HG02970 (cell line): ENCODE data around the gene CSTB.
"Not testable (repeated sequence)": the region's sequence is repeated elsewhere in the genome, so short reads cannot be mapped to it uniquely, and the experiment has no call there.

Experiments used
- ATAC-seq: cut with Tn5 transposase; IDR thresholded peaks from one replicate; pipeline ENCODE4 v1.9.1; 2021; ENCODE audit warnings: mild to moderate bottlenecking, moderate library complexity, moderate number of reproducible peaks; ENCODE audit not compliant: unreplicated experiment, low FRiP score

CSTB gene, protein sequence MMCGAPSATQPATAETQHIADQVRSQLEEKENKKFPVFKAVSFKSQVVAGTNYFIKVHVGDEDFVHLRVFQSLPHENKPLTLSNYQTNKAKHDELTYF

DNA sequence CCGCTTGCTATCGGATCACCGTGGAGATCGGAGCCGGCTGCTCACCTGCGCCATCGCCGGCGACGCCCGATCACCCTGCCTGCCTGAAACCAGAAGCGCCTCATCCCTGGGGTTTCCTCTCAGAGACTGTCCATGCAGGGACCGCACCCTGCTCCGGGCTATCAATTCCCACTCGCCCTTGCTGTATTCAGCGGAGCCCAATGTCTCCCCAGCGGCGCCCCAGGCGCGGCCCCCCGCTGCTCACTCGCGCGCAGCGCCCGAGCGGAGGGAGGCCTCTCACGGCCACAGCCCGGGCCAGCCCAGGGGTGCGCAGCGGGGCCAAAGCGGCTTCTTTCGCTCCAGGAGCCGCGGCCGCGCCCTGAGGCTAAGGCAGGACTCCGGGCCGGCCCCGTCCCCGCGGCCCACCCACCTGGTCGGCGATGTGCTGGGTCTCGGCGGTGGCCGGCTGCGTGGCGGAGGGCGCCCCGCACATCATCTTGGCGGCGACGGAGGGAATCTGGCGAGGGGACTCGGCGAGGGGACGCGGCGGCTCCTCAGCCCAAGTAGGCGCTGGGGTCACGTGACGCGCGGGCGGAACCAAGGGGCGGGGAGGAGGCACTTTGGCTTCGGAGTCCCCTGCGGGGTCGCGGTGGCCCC lies at the start of gene CSTB:
CSTB (minus strand) TSS at position 514 of the 636 bp plus-strand sequence; CDS start at position 475, 39 bp downstream.
- ATAC-seq: peak; percentile 70

DNA sequence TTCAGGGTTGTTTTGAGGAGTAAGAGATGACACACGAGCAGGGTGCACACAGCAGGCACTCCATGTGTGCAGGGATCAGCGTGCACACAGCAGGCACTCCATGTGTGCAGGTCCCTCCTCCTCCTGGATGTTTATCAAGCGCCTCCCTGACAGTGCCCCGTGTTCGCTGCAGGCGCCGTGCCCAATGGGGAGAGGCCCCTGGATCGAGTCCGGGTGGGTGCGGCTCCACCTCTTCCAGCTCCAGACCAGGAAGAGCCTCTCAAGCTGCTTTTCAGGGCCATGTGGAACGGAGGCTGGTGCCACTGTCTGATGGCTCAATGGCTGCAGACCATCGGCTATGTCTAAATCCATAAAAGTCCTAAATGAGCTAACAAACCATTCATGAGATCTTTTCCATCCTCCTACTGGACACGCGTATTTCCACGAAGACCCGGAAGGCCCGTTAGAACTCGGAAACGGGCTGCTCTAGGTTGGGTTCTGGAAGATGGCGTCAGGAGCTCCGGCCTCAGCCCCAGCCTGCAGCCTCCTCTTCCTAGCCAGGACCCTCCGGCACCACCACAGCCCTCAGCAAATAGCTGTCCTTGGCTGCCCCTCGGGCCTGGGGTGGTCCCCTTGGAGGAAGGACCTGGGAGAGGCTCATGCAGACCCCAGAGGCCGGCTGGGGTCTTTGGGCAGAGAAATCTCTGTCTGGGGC lies 49.3 kb upstream of the CSTB start:
- no peak for ATAC-seq

DNA sequence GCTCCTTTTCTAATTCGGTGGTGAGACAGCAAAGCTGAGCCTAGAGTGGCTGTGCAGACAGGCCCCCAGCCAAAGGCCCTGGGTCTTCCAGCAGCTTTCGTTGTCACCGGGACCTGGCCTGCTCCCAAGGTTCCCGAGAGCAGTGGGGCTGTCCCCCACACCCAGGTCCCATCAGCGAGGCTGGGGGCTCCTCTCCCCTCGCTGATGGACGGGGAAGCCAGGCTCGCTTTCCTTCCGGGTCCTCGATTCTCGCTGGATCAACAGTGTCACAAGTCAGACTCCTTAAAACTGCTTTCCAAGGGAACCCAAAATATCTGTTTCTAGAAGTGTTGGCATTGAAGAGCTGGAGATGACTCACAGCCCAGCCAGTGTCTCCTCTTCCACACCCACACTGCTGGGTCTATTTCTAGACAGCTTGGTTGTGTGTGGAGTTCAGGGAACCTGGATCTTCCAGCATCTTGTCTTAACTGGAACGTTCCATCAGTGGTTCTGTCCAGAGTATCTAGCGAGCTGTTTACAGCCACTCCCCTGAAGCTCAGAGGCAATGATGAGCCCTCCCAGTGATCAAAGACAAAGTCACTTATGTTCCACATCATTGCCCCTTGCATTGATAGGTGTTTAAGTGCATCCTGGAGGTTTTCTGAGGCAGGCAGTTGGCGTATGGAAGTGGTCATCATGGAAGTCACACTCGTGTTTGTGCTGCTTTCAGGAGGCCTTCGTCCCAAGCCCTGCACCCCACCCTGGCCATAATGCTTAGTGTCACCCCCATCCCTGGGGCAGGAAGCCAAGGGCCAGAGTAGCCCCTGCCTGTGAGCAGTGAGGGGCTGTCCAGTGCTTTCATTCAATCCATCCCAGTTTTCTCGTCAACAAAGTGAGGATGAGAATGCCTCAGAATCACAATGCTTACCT lies 48.5 kb upstream of the CSTB start:
- ATAC-seq: no peak

DNA sequence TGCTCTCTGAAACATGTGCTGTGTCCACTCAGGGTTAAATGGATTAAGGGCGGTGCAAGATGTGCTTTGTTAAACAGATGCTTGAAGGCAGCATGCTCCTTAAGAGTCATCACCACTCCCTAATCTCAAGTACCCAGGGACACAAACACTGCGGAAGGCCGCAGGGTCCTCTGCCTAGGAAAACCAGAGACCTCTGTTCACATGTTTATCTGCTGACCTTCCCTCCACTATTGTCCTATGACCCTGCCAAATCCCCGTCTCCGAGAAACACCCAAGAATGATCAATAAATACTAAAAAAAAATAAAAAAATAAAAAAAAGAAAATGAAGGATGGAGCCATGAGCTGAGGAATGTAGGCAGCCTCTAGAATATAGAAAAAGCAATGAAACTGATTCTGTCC lies 46.6 kb upstream of the CSTB start:
- not testable (repeated sequence) for ATAC-seq

DNA sequence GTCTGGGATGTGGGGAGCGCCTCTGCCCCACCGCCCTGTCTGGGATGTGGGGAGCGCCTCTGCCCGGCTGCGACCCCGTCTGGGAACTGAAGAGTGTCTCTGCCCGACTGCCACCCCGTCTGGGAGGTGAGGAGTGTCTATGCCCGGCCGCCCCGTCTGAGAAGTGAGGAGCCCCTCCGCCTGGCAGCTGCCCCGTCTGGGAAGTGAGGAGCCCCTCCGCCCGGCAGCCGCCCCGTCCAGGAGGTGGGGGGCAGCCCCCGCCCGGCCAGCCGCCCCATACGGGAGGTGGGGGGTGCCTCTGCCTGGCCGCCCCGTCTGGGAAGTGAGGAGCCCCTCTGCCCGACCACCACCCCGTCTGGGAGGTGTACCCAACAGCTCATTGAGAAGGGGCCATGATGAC lies 46.1 kb upstream of the CSTB start:
- ATAC-seq: not testable (repeated sequence)

DNA sequence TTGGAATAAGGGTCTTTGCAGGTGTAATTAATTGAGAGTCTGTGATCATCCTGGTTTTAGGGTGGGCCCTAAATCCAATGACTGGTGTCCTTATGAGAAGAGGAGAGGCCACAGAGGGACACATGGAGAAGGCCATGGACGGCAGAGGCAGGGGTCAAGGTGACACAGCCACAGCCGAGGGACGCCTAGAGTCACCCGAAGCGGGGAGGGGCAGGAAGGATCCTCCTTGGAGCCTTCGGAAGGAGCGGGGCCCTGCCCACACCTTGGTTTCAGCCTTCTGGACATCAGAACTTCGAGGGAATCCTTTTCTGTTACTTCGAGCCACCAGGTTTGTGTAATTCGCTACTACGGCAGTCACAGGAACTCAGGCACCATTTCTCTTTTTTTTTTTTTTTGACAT lies 44.4 kb upstream of the CSTB start:
- no peak for ATAC-seq

DNA sequence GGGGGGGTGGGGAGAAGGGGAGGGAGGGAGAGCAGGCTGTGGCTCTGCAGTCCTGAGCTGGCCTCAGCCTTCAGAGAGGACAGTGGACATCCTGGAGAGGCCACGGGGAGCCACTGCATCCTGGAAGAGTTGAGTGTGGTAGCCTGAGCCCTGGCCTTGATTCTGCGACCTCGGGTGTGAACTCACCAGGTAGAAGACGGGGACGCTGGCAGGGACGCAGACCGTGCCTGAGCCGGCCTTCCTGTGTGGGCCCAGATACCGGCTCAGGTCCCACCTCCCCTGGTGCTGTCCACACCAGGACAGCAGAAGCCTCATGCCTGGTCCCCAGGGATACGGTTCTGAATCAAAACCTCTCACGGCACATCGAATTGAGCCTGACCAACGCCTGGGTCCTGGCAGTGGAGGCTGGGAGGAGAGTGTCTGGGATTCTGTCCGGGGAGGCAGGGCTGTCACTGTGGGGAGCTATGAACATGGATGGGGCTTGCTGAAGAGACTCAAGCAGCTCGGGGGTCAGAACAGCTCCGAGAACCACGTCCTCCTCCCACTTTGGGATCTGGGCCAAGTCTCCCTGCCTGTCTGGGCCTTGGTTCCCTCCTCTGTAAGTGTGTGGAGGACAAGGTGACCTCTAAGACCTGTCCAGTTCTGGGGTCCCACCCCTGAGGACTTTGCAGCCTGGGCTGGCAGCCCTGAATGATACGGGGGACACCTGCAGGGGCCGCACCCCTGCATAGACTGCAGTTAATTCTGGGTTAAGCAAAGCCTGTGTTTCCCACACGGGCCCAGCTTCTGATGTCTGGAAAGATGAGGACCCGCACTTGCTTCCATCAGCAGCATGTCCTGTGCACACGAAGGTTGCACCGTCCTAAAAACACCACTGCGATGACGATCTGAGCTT lies 43.6 kb upstream of the CSTB start:
- ATAC-seq: no peak

DNA sequence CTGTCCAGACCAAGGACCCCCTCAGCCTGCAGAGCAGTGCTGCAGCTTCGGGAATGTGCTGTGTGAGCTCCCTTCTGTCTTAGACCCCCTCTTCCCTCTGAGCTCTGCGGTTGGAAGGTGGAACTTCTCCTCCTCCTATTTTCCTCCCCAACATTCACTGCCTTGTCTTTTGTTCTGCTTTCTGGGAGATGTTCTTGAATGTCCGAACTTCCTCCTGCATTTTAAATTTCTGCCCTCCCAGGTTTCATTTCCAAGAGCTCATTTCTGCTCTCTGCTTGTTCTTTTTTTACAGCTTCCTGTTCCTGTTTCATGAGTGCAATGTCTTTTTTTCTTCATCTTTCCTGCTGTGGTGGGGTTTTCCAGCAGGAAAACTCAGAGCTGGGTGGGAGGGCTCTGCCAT lies 42.6 kb upstream of the CSTB start:
- ATAC-seq: no peak

DNA sequence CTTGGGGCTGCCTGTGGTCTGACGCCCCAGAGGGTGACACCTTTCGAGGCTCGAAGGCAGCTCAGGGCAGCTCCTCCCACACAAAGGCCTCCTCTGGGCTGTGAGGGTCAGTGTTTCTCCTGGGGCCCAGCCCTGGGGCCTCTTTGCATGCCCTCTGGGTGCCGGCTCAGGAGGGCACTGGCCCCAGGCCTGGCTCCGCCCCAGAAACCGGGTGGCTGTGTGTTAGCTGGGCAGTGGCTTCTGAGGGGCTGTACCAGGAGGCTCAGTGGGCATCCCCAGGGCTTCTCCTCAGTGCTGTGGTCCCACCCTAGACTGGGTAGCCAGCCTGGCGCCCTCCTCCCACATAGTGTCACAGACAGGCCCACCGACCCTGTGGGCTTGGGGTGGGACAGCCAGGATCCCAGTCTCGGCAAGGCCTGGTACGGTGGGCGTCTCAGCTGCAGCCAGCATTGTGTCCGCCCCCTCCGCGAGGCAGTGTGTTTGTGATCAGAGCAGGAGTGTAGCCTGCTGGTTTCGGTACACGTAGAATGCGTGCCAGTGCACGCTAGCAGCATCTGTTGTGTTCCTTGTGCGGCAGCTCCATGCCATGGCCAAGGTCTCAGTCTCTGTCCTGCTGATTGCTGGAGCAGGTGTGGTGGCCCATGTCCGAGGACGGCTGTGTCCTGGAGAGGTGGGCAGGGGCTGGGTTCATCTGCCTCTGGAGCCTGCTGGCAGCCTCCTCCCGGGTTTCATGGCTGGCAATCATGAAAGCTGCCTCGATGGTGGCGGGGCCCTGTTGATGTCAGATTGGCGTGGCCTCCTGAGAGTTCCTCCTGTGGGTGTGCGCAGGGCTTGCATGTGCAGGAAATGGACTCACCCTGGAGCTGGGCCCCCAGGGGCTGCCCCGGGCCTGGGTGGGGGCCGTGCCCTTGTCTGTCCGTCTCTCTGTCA lies 41.3 kb upstream of the CSTB start:
- ATAC-seq: no peak

DNA sequence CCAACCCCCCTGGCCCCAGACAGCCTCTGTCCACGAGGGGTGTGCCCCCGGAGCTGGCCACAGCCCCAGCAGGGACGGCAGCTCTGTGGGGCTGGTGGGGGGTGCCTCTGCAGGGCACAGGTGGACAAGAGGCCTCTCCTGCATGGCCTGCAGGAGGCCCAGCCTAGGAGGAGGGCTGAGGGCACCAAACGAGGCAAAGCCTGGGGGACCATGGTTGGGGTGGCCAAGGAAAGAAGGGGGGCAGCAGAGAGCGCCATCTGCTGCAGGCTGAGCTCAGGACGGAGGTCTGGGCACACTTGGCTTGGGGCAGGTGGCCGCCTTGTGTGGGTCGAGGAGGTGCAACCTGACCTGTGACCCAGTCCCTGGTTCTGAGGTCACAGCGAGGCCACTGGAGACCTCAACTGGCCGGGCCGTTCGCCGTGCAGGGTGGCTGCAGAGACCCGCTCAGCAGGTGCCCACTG lies 40.5 kb upstream of the CSTB start:
- ATAC-seq: no peak

DNA sequence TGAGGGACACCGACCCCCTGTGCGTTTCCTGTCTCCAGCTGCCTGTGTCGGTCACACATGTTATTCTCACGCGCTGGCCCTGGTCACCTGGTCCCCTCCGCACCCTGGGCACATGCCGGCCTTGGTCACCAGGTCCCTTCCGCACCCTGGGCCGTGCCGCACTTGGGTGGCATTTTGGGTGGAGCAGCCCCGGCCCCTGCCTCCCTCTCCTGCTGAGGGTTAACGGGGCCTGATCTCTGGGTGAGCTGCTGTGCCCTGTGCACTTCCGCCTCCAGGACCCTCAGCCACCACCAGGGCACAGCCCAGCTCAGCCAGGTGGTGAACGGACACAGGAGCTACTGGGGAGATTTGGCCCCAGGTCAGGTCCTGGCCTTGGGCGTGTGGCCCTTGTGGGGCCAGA lies 39.9 kb upstream of the CSTB start:
- ATAC-seq: no peak

DNA sequence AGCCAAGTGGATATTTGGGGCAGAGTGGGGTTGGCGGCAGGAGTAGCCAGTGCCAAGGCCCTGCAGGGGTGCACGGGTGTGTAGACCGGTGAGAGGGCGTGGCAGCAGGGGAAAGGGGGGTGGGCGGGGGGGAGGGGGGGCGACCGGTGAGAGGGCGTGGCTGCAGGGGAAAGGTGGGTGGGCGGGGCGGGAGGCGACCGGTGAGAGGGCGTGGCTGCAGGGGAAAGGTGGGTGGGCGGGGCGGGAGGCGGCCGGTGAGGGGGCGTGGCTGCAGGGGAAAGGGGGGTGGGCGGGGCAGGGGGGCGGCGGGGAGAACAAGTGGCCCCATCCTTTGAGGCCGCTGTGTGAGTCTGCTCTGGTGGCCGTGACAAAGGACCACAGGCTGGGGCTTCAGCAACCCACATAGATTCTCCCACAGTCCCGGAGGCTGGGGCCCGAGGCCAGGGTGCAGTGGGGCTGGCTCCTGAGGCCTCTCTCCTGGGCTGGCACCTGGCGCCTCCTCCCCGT lies 39.1 kb upstream of the CSTB start:
- no peak for ATAC-seq

DNA sequence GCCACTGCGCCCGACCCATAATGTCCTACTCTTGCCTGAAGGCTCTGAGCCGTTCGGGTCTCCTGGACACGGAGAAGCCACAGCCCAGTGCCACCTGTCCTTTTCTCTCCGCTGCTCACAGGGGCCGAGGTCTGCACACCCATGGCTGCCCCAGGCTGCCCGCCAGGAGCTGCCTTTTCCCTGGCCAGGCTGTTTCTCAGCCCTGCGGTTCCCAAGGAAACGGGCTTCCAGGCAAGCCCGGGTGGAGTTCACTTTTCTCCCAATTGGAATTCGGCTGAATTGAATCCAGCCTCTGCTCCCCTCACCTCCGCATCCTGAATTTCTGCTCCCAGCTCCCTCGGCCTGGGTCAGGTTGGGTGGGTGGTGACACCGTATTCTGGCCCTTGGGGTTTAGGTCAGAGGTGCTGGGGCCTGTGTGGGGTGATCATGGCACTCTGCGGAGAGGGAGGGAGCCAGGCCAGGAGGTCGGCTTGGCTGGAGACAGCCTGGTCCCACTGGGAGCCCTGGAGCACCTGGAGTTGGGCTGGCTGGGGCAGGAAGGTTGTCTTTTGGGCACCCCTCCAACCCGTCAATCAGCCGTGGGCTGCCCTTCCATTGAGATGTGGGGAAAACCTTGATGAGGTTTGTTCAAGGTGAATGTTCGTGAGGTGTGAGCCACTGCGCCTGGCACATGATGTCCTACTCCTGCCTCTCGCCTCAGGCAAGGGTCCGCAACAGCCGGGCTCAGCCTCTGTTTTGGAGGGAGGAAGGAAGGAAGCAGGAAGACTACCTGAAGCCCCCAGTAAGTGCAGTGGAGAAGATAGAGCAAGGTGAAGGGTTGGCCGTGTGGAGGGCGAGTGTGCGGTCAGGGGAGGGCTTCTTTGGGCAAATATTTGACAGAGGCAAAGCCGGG lies 38.4 kb upstream of the CSTB start:
- ATAC-seq: no peak

DNA sequence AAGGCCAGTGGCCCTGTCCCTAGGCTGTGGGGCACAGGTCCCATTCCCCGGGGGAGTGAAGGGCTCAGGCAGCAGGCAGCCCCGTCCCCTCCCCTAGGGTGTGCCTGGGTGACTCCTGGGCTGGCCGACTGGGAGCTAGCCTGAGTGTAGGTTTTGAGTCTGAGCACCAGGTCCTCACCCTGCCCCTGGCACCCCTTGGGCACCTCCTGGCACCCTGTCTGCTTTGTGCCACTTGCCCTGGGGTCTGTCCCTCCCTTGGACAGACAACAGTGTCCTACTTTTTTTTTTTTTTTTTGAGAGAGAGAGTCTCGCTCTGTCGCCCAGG lies 37.5 kb upstream of the CSTB start:
- ATAC-seq: no peak

DNA sequence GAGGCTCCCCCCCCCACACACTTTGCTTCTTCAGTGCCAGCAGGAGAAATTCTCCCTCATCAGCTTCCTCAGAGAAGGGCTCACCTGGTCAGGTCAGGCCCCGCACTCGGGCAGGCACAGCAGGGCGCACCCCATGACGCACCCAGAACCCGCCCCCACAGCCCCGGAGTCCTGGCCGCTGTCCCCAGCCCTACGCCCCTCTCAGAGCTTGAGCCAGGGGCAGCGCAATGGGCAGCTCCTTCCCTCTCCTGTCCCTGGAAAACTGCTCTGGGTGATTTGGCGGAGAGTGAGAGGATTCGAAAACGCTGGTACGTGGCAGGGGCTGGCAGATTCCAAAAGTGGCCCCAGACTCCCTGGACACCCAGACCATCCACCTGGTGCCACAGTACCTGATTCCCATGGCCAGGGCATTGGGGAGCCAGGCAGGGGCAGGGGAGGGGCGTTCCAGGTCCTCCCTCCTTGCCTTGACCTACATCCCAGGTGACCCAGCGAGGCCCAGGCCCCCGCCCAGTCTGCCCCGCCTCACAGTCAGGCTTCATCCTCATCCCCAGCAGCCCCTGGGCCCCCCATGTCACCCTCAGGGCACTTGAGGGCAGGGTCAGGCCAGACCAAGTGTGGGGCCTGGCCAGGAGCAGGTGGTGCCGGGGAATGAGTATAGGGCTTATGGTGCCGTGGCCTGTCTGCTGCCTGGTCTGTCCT lies 37.0 kb upstream of the CSTB start:
- ATAC-seq: no peak

DNA sequence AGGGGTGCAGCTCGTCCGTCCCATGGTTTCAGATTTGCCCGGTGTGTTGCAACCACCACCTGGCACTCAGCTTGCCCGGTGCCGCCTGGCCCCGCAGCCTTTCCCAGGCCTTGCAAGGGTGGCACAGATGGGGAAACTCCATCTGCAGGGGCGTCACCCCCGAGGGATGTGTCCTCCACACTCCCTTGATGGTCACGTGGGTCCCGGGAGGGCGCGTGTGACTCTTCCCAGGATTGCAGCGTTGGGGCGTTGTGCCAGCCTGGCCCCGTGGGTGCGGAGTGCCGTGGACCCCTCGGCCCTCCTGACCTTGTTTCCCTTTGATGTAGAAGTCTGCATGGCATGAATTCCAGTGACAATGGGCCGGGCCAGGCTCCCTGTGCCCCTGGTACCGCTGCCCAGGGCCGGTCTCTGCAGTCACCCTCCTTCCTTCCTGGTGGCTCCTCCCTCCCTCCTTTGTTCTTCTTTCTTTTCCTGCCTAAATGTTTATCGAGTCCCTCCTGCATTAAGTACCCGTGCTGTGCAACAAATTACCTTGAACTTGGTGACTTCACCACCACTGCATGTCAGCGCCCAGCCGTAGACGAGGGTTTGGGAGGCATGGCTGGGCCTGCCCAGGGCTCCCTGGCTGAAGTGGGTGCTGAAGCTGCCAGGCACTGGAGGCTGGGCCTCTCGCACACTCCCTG lies 36.2 kb upstream of the CSTB start:
- ATAC-seq: no peak
